Measurements from ENCODE around the gene ZACN.

DNA sequence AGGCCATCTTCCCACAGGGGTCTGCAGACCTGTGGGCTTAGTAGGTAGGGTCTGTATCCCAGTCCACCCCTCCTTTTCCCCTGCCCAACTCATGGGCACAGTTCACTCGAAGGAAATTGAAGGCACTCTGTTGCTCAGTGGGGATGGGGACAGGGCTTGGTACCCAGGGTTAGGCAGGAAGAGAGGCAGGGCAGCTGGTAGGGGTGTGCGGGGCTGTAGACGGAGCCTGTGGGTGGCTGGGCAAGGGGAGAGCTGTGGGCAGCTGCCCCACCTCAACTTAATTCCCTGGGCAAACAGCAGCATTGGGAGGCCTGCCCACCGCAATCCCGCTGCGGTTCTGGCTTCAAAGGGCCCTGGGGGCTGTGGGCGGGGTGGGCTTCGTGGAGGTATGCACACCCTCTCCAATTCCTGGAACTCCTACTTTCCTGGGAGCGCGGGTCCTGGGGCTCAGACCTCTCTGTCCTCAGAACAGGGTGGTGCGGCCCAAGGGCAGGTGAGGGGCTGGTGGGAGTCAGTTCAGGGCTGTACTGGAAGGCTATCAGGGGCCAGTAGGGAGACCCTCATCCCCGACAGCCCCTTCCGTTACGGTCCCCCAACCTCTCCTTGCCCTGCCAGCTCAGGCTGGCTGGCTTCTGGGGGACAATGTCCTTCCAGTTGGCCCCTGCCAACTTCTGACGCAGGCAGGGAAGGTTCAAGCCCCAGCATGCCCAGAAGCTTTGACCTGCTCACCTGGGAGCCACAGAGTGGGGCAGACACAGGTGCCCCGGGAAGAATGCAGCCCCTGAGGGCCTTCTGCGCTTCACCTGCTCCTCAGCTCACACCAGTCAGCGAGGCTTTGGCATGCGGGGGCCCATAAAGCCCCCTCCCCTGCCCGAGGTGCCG, 53.0 kb downstream of the ZACN start:
- TF ChIP-seq EP300 (IDR thresholded peaks at IDR 0.05; ENCODE audit: borderline replicate concordance) (no peak), RAD21 (IDR thresholded peaks at IDR 0.05; ENCODE audit: low read depth) (no peak), TAF1 (IDR thresholded peaks at IDR 0.05; ENCODE audit: low read depth) (no peak), EGR1 (IDR thresholded peaks at IDR 0.05) (no peak), FOXM1 (IDR thresholded peaks at IDR 0.05; ENCODE audit: borderline replicate concordance, low read depth) (no peak)
- TF ChIP-seq, protein P1, sequence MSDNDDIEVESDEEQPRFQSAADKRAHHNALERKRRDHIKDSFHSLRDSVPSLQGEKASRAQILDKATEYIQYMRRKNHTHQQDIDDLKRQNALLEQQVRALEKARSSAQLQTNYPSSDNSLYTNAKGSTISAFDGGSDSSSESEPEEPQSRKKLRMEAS (IDR thresholded peaks at IDR 0.05): no peak
